Activated CD8-positive, alpha-beta T cell treated with anti-CD3 and anti-CD28 coated beads, Interleukin-2, amount 10 ng/mL, durations not matched to agents 7 days and 5 days (primary cell): Measurements from ENCODE around the gene VPS35L. TPM values are rescaled to one million over a fixed set of nuclear protein-coding genes. Genes with fewer than 3 reads are reported as not detected.

Experiments
- ATAC-seq: fragments of 150-1000 bp; cut with Tn5 transposase; one replicate; pipeline ENCODE4 v1.10.0; 2021; ENCODE audit warnings: moderate library complexity
- CTCF ChIA-PET: fragments of 350-600 bp; sonication (Branson Sonifier 250); formaldehyde crosslinking; loops from one replicate; lab custom pipeline; 2021; ENCODE audit warnings: antibody characterized with exemption; lab: Charles Lee
- POLR2A ChIA-PET: fragments of 350-600 bp; sonication (Branson Sonifier 250); formaldehyde crosslinking; loops from one replicate; lab custom pipeline; 2021; ENCODE audit warnings: antibody characterized with exemption; lab: Charles Lee
- DNase-seq: peaks from one replicate; pipeline ENCODE4 v3.0.0-alpha.2; 2020
- H3K27ac Mint-ChIP-seq: one replicate; pipeline ENCODE4 v1.8.0; 2021; ENCODE audit warnings: mild to moderate bottlenecking, mixed read lengths
- H3K27me3 Mint-ChIP-seq: one replicate; pipeline ENCODE4 v1.8.0; 2021; ENCODE audit warnings: low read depth, mixed read lengths
- H3K36me3 Mint-ChIP-seq: one replicate; pipeline ENCODE4 v1.8.0; 2021; ENCODE audit warnings: low read depth, mixed read lengths
- H3K4me1 Mint-ChIP-seq: one replicate; pipeline ENCODE4 v1.8.0; 2021; ENCODE audit warnings: low read depth, mixed read lengths
- H3K4me3 Mint-ChIP-seq: one replicate; pipeline ENCODE4 v1.8.0; 2021; ENCODE audit warnings: mild to moderate bottlenecking, mixed read lengths
- H3K9me3 Mint-ChIP-seq: one replicate; pipeline ENCODE4 v1.8.0; 2022; ENCODE audit warnings: mixed read lengths; ENCODE audit not compliant: insufficient read depth
- total RNA-seq, 2 experiments: library from RNA; stranded (reverse); gene quantifications; one replicate each; pipeline ENCODE4 v1.2.3, GENCODE V29; 2021

VPS35L gene, protein sequence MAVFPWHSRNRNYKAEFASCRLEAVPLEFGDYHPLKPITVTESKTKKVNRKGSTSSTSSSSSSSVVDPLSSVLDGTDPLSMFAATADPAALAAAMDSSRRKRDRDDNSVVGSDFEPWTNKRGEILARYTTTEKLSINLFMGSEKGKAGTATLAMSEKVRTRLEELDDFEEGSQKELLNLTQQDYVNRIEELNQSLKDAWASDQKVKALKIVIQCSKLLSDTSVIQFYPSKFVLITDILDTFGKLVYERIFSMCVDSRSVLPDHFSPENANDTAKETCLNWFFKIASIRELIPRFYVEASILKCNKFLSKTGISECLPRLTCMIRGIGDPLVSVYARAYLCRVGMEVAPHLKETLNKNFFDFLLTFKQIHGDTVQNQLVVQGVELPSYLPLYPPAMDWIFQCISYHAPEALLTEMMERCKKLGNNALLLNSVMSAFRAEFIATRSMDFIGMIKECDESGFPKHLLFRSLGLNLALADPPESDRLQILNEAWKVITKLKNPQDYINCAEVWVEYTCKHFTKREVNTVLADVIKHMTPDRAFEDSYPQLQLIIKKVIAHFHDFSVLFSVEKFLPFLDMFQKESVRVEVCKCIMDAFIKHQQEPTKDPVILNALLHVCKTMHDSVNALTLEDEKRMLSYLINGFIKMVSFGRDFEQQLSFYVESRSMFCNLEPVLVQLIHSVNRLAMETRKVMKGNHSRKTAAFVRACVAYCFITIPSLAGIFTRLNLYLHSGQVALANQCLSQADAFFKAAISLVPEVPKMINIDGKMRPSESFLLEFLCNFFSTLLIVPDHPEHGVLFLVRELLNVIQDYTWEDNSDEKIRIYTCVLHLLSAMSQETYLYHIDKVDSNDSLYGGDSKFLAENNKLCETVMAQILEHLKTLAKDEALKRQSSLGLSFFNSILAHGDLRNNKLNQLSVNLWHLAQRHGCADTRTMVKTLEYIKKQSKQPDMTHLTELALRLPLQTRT
- 10 to 100 TPM; 61.5 to 65.1 TPM for total RNA-seq

DNA sequence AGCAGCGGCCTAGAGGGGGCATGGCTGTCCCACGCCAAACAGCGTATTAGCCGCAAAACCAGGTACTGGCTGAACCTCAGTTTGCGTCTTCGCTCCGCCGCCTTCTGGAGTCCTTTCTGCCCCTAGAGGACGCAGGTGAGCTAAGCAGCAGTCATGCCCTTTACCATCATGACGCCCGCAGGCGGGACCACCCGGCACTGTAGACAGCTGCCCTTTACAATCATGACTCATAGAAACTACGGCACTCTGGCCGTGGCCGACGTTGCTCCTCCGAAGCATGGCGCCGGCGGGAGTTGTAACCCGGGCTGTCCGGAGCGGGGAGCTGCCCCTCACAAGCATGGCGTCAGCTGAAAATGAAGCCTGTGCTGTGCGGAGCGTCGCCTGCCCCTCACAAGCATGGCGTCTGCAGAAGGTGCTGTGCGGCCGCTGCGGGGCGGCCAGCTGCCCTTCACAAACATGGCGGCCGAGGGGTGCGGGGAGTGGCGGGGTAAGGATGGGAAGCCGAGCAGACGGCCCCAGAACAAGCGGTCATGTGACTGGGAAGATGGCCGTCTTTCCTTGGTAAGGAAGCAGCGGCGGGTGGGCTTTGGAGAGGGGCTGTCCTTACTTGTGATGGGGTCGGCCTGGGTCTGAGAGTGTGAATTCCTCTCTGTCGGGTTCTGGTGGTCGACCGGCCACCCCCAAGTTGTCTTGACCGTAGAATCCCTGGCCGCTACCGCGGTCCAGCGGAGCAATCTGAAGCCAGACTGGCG lies at the start of gene VPS35L:
TSS of gene VPS35L (plus strand) at position 518 of the 752 bp plus-strand sequence. CDS start at position 545, 27 bp downstream.
- Mint-ChIP-seq H3K4me3 (peak within 1 kb of the TSS; percentile 85), H3K27ac (peak within 1 kb of the TSS; percentile 94), H3K27me3 (no peaks in the 10 kb centered on the region), H3K36me3 (peaks cover 18% of the 10 kb centered on the region), H3K9me3 (no peaks in the 10 kb centered on the region), H3K4me1 (peaks cover 19% of the 10 kb centered on the region)
- peak; percentile 98 for ATAC-seq
- ChIA-PET POLR2A (interaction anchor here (0.7 to 3.2 kb wide), 8 partner anchors 16 to 488 kb away, joined by 3 to 34 read pairs (median 4); partner anchors contain the start of genes CCP110, COQ7 and GDE1), CTCF (interaction anchor here (0.8 to 5.3 kb wide), 31 partner anchors 8 to 488 kb away, joined by 3 to 44 read pairs (median 4); partner anchors contain the start of genes CCP110, COQ7, GDE1 and GPRC5B)
- peak; percentile 97 for DNase-seq

DNA sequence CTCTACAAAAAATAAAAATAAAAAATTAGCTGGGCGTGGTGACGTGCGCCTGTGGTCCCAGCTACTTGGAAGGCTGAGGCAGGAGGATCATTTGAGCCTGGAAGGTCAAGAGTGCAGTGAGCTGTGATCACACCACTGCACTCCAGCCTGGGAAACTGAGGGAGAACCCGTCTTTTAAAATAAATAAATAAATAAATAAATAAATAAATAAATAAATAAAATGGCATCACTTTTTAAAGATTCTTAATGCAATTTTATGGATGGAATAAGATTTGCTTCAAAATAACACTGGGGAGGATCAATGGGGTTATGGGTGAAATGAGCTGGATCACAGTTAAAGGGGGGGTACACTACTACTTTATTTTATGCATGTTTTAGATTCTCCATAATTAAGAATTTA lies 48.5 kb upstream of the VPS35L start:
- H3K4me1 Mint-ChIP-seq = peaks cover 7% of the 10 kb centered on the region
- no peak overlapping the region for H3K27ac Mint-ChIP-seq
- no peak overlapping the region for H3K4me3 Mint-ChIP-seq
- no peaks in the 10 kb centered on the region for H3K27me3 Mint-ChIP-seq
- no peaks in the 10 kb centered on the region for H3K9me3 Mint-ChIP-seq
- CTCF ChIA-PET = interaction anchor here (0.5 to 0.7 kb wide), 2 partner anchors 9 to 420 kb away, joined by 3 read pairs; no protein-coding TSS in a partner anchor
- no peak for DNase-seq
- POLR2A ChIA-PET = no interaction called here
- no peak for ATAC-seq
- H3K36me3 Mint-ChIP-seq = peaks cover 37% of the 10 kb centered on the region

DNA sequence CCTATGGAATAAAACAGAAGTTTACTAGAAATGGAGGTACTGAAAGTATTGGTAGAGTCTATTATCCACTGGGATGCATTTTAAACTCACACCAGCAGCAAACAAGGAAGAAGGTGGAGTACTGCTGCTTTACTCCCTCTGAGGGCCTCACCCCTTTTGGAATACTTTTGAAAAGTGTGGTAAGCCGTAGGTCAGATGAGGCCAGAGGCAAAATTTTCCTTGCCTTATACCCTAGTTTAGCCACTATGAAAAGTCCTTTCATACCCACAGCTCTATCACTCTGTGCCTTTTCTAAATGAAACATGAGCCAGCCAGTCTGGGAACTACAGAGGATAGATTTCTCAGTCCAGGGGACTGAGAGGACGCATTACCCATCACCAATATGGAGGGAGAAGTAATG lies 47.6 kb upstream of the VPS35L start:
- ATAC-seq (no peak), DNase-seq (peak; percentile 12)
- H3K36me3 Mint-ChIP-seq = peaks cover 39% of the 10 kb centered on the region
- CTCF ChIA-PET = no interaction called here
- POLR2A ChIA-PET = interaction anchor here (1.1 kb wide), 1 partner anchor 12 kb away, joined by 6 read pairs; no protein-coding TSS in a partner anchor
- no peak overlapping the region for H3K27ac Mint-ChIP-seq
- H3K27me3 Mint-ChIP-seq = no peaks in the 10 kb centered on the region
- peaks cover 7% of the 10 kb centered on the region for H3K4me1 Mint-ChIP-seq
- no peaks in the 10 kb centered on the region for H3K9me3 Mint-ChIP-seq
- no peak overlapping the region for H3K4me3 Mint-ChIP-seq

DNA sequence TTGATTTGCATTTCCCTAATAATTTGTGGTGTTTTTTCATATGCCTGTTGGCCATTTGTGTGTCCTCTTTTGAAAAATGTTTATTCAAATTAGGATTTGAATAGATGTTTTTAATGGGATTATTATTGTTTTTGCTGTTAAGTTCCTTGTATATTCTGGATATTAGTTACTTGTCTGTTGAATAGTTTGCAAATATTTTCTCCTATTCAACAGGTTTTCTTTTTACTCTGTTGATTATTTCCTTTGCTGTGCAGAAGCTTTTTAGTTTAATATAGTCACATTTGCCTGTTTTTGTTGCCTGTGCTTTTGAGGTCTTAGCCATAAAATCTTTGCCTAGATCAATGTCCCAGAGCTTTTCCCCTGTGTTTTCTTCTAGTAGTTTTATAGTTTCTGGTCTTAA lies 43.2 kb upstream of the VPS35L start:
- ATAC-seq (no peak), DNase-seq (no peak)
- Mint-ChIP-seq H3K4me1 (peaks cover 15% of the 10 kb centered on the region), H3K9me3 (no peaks in the 10 kb centered on the region), H3K27ac (no peak overlapping the region), H3K27me3 (no peaks in the 10 kb centered on the region), H3K36me3 (peaks cover 45% of the 10 kb centered on the region), H3K4me3 (no peak overlapping the region)
- POLR2A ChIA-PET = no interaction called here
- CTCF ChIA-PET = interaction anchor here (1.2 to 4.5 kb wide), 2 partner anchors 9 to 43 kb away, joined by 3 to 35 read pairs; partner anchors contain the start of gene VPS35L

DNA sequence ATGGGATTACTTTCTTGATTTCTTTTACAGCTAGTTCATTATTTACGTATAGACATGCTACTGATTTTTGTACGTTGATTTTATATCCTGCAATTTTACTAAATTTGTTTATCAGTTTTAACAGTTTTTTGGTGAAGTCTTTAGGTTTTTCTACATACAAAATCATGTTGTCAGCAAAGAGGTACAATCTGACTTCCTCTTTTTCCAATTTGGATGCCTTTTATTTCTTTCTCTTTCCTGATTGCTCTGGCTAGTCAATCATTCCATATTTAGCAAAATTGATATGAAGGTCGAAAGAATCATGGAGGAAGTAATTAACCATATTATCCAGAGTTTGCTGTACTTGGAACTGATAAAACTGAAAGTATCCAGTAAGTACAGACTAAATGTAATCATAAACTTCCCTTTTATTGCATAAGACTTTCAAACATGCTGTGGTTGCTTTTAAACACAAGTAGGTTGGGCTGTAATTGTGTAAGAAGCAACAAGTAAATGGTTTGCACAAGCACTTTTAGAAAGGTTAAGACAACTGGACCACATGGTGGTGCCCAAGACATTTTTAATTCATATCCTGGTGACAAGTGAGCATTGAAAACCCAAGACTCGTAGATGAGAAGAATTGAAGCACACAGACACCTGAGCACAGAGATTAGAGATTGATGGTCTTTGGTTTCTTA lies 42.0 kb upstream of the VPS35L start:
- ChIA-PET POLR2A (interaction anchor here (1.9 kb wide), 1 partner anchor 11 kb away, joined by 5 read pairs; the partner anchor contains the start of gene CCP110), CTCF (interaction anchor here (1.2 to 4.5 kb wide), 2 partner anchors 11 to 42 kb away, joined by 3 to 35 read pairs; partner anchors contain the start of gene VPS35L)
- ATAC-seq (no peak), DNase-seq (no peak)
- Mint-ChIP-seq H3K27ac (no peak overlapping the region), H3K27me3 (no peaks in the 10 kb centered on the region), H3K9me3 (no peaks in the 10 kb centered on the region), H3K36me3 (peaks cover 45% of the 10 kb centered on the region), H3K4me1 (peaks cover 25% of the 10 kb centered on the region), H3K4me3 (no peak overlapping the region)

DNA sequence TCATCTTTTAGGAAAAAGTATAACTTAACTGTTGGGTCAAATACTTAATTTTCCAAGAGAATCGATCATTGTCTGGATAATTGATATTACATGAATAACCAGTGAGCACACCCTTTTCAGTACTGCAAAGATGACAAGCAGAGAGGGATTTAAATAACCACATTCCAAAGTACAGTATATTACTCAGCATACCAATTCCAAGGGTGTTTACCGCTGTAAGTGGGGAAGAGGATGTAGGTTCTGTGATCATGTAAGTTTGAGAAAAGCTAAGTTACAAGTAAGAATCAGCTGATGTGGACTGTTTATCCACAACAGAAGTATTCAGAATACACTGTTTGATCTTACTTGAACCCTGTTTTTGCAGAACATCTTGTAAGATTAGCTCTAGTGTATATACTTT lies 39.7 kb upstream of the VPS35L start:
- CTCF ChIA-PET = interaction anchor here (0.9 to 1.5 kb wide), 3 partner anchors 9 to 23 kb away, joined by 3 to 4 read pairs (median 3); no protein-coding TSS in a partner anchor
- Mint-ChIP-seq H3K4me1 (peaks cover 39% of the 10 kb centered on the region), H3K36me3 (peaks cover 45% of the 10 kb centered on the region), H3K27ac (no peak overlapping the region), H3K27me3 (no peaks in the 10 kb centered on the region), H3K4me3 (no peak overlapping the region), H3K9me3 (no peaks in the 10 kb centered on the region)
- DNase-seq (no peak), ATAC-seq (no peak)
- POLR2A ChIA-PET = interaction anchor here (0.9 kb wide), 1 partner anchor 39 kb away, joined by 3 read pairs; no protein-coding TSS in a partner anchor

DNA sequence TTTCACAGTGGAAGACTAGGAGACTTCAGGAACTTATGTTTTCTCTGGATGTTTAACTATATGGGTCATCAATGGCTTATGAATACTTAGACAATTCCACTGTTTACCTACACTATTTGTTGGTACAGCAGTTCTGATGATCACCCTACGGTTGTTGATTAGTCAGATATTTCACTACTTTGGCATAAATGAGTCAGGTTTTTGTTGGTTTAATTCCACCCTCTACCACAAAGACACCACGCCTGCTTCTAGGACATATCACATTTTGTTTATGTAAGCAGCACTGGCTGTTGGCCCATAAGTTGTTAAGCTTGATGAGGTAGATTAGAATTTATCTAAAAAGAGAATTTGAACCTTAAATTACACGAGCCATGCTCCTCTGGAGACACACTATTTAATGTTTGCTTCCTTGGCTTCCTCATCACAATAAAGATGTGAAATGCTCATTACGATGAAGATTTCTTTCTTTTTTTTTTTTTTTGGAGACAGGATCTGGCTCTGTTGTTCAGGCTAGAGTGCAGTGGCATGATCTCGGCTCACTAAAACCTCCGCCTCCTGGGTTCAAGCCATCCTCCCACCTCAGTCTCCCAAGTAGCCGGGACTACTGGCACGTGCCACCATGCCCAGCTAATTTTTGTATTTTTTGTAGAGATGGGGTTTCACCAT lies 37.9 kb upstream of the VPS35L start:
- H3K4me1 Mint-ChIP-seq = peaks cover 52% of the 10 kb centered on the region
- no peak overlapping the region for H3K4me3 Mint-ChIP-seq
- CTCF ChIA-PET = interaction anchor here (0.7 to 5.6 kb wide), 2 partner anchors 38 to 449 kb away, joined by 3 to 20 read pairs; partner anchors contain the start of gene VPS35L
- ATAC-seq = no peak
- no peaks in the 10 kb centered on the region for H3K27me3 Mint-ChIP-seq
- peak; percentile 24 for DNase-seq
- POLR2A ChIA-PET = interaction anchor here (0.5 kb wide), 1 partner anchor 38 kb away, joined by 3 read pairs; the partner anchor contains the start of gene VPS35L
- H3K9me3 Mint-ChIP-seq = no peaks in the 10 kb centered on the region
- H3K36me3 Mint-ChIP-seq = peaks cover 36% of the 10 kb centered on the region
- H3K27ac Mint-ChIP-seq = no peak overlapping the region

DNA sequence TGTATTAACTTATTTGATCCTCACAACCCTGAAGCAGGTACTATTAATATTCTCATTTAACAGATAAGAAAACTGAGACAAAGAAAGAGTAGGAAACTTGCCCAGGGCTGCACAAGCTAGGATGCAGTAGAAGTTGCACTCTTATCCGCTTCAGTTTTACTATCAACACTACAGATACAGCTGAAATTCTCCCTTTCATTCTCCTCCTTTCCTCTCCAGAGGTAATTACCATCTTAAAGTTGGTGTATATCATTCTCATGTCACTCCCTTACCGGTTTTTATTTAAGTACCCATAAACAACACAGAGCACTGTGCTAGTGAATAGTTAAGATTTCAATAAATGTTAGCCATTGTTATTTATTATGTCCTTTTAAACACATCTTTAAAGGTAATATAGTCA lies 37.1 kb upstream of the VPS35L start:
- ChIA-PET POLR2A (interaction anchor here (0.5 kb wide), 1 partner anchor 37 kb away, joined by 3 read pairs; the partner anchor contains the start of gene VPS35L), CTCF (interaction anchor here (0.7 to 5.6 kb wide), 2 partner anchors 37 to 450 kb away, joined by 3 to 20 read pairs; partner anchors contain the start of gene VPS35L)
- ATAC-seq (no peak), DNase-seq (no peak)
- Mint-ChIP-seq H3K4me1 (peaks cover 53% of the 10 kb centered on the region), H3K9me3 (no peaks in the 10 kb centered on the region), H3K27ac (no peak overlapping the region), H3K36me3 (peaks cover 27% of the 10 kb centered on the region), H3K27me3 (no peaks in the 10 kb centered on the region), H3K4me3 (no peak overlapping the region)

DNA sequence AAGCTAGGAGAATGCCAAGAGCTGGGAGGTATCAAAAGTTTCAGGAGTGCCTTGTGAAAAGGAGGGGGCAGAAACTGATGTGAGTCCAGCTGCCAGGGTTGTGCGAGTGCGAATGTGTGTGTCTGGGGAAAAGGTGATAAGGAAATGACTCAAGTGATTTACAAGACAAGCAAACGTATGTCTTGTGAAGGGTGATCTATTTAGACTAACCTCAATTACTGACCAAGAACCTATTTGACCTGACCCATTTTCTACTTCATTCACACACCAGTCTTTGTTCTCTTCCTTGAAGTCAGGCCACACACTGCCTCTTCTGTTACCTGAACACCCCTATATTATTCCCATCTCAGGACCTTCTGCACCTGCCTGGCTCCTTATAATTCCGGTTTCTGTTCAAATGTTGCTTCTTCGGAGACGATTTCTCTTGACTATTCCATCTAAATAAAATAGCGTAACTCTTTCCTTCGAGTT lies 34.6 kb upstream of the VPS35L start:
- Mint-ChIP-seq H3K4me3 (peak overlapping the region; percentile 97), H3K9me3 (no peaks in the 10 kb centered on the region), H3K36me3 (peaks cover 23% of the 10 kb centered on the region), H3K27ac (peak overlapping the region; percentile 93), H3K27me3 (no peaks in the 10 kb centered on the region), H3K4me1 (peaks cover 59% of the 10 kb centered on the region)
- ATAC-seq (no peak), DNase-seq (no peak)
- POLR2A ChIA-PET = interaction anchor here (2.2 kb wide), 1 partner anchor 34 kb away, joined by 9 read pairs; the partner anchor contains the start of gene VPS35L
- CTCF ChIA-PET = interaction anchor here (1.0 to 5.6 kb wide), 3 partner anchors 18 to 34 kb away, joined by 3 to 25 read pairs (median 20); partner anchors contain the start of gene VPS35L
